Measurements from ENCODE around the gene ACP4. TPM values are rescaled to one million over a fixed set of nuclear protein-coding genes. Genes with fewer than 3 reads are reported as not detected.

Gene ACP4
- total and polyA plus RNA-seq, 2 of the 13 experiments (the other 11 are each of a cell fraction or from before 2014, with no cell fraction given): 0.08 TPM; not detected in 1

DNA sequence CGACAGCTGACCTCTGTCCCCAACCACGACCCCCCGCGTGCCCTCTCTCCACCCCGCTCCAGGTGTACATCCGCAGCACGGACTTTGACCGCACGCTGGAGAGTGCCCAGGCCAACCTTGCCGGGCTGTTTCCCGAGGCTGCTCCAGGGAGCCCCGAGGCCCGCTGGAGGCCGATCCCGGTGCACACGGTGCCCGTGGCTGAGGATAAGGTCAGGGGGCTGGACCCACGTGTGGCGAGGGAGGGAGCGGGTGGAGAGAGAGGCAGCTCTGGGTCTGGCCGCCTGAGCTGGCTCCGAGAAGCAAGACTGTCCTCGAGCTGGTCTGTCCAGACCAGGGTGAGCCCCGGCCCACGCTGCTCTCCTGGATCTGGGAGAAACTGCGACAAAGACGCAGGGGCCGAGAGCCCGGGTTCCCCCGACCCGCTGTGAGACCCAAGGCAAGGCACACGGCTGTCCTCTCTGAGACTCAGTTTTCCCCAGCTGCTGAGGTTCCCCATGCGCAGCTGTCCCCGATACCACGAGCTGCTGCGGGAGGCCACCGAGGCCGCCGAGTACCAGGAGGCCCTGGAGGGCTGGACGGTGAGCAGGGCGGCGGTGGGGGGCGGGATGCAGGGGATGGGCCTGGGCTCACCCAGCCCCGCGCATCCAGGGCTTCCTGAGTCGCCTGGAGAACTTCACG is 1.5 kb downstream of the ACP4 start (continued):
- TF ChIP-seq, protein P1, sequence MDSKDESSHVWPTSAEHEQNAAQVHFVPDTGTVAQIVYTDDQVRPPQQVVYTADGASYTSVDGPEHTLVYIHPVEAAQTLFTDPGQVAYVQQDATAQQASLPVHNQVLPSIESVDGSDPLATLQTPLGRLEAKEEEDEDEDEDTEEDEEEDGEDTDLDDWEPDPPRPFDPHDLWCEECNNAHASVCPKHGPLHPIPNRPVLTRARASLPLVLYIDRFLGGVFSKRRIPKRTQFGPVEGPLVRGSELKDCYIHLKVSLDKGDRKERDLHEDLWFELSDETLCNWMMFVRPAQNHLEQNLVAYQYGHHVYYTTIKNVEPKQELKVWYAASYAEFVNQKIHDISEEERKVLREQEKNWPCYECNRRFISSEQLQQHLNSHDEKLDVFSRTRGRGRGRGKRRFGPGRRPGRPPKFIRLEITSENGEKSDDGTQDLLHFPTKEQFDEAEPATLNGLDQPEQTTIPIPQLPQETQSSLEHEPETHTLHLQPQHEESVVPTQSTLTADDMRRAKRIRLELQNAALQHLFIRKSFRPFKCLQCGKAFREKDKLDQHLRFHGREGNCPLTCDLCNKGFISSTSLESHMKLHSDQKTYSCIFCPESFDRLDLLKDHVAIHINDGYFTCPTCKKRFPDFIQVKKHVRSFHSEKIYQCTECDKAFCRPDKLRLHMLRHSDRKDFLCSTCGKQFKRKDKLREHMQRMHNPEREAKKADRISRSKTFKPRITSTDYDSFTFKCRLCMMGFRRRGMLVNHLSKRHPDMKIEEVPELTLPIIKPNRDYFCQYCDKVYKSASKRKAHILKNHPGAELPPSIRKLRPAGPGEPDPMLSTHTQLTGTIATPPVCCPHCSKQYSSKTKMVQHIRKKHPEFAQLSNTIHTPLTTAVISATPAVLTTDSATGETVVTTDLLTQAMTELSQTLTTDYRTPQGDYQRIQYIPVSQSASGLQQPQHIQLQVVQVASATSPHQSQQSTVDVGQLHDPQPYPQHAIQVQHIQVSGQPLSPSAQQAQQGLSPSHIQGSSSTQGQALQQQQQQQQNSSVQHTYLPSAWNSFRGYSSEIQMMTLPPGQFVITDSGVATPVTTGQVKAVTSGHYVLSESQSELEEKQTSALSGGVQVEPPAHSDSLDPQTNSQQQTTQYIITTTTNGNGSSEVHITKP (CRISPR knock-in tag; IDR thresholded peaks at IDR 0.05; ENCODE audit: low read depth): no peak
- TF ChIP-seq ZNF644 (CRISPR knock-in tag; IDR thresholded peaks at IDR 0.05; ENCODE audit: low read depth) (peak; percentile 21; the same call in 1 of the 2 replicates), ATF7 (IDR thresholded peaks at IDR 0.05) (no peak), ATF7 (CRISPR knock-in tag; IDR thresholded peaks at IDR 0.05) (no peak), PAWR (CRISPR knock-in tag; IDR thresholded peaks at IDR 0.05; ENCODE audit: borderline replicate concordance) (no peak), SALL2 (CRISPR knock-in tag; IDR thresholded peaks at IDR 0.05) (no peak), ZNF235 (CRISPR knock-in tag; IDR thresholded peaks at IDR 0.05; ENCODE audit: borderline replicate concordance) (no peak), SP2 (CRISPR knock-in tag; IDR thresholded peaks at IDR 0.05) (no peak), TBX2 (CRISPR knock-in tag; IDR thresholded peaks at IDR 0.05; ENCODE audit: borderline replicate concordance) (0 out of 2 replicates have a peak, but pooled peaks have one; percentile 42), ZNF616 (CRISPR knock-in tag; IDR thresholded peaks at IDR 0.05; ENCODE audit: low read depth) (no peak), SP5 (CRISPR knock-in tag; IDR thresholded peaks at IDR 0.05; ENCODE audit: borderline replicate concordance, low read depth) (no peak), DNMT1 (CRISPR knock-in tag; IDR thresholded peaks at IDR 0.05) (no peak), FOXA3 (CRISPR knock-in tag; IDR thresholded peaks at IDR 0.05) (no peak), AGO1 (IDR thresholded peaks at IDR 0.05; ENCODE audit: low read depth, low read length, poor library complexity, severe bottlenecking) (peak; percentile 91), NR2F6 (IDR thresholded peaks at IDR 0.05) (peak; percentile 7; the same call in 1 of the 2 replicates), NR2F6 (CRISPR knock-in tag; IDR thresholded peaks at IDR 0.05) (peak; percentile 81), ZNF446 (CRISPR knock-in tag; IDR thresholded peaks at IDR 0.05) (no peak)
- TF ChIP-seq, protein P2, sequence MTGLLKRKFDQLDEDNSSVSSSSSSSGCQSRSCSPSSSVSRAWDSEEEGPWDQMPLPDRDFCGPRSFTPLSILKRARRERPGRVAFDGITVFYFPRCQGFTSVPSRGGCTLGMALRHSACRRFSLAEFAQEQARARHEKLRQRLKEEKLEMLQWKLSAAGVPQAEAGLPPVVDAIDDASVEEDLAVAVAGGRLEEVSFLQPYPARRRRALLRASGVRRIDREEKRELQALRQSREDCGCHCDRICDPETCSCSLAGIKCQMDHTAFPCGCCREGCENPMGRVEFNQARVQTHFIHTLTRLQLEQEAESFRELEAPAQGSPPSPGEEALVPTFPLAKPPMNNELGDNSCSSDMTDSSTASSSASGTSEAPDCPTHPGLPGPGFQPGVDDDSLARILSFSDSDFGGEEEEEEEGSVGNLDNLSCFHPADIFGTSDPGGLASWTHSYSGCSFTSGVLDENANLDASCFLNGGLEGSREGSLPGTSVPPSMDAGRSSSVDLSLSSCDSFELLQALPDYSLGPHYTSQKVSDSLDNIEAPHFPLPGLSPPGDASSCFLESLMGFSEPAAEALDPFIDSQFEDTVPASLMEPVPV (CRISPR knock-in tag; IDR thresholded peaks at IDR 0.05): no peak
- TF ChIP-seq, protein P3, sequence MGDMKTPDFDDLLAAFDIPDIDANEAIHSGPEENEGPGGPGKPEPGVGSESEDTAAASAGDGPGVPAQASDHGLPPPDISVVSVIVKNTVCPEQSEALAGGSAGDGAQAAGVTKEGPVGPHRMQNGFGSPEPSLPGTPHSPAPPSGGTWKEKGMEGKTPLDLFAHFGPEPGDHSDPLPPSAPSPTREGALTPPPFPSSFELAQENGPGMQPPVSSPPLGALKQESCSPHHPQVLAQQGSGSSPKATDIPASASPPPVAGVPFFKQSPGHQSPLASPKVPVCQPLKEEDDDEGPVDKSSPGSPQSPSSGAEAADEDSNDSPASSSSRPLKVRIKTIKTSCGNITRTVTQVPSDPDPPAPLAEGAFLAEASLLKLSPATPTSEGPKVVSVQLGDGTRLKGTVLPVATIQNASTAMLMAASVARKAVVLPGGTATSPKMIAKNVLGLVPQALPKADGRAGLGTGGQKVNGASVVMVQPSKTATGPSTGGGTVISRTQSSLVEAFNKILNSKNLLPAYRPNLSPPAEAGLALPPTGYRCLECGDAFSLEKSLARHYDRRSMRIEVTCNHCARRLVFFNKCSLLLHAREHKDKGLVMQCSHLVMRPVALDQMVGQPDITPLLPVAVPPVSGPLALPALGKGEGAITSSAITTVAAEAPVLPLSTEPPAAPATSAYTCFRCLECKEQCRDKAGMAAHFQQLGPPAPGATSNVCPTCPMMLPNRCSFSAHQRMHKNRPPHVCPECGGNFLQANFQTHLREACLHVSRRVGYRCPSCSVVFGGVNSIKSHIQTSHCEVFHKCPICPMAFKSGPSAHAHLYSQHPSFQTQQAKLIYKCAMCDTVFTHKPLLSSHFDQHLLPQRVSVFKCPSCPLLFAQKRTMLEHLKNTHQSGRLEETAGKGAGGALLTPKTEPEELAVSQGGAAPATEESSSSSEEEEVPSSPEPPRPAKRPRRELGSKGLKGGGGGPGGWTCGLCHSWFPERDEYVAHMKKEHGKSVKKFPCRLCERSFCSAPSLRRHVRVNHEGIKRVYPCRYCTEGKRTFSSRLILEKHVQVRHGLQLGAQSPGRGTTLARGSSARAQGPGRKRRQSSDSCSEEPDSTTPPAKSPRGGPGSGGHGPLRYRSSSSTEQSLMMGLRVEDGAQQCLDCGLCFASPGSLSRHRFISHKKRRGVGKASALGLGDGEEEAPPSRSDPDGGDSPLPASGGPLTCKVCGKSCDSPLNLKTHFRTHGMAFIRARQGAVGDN (CRISPR knock-in tag; IDR thresholded peaks at IDR 0.05): peak; percentile 83
- TF ChIP-seq, protein P4, sequence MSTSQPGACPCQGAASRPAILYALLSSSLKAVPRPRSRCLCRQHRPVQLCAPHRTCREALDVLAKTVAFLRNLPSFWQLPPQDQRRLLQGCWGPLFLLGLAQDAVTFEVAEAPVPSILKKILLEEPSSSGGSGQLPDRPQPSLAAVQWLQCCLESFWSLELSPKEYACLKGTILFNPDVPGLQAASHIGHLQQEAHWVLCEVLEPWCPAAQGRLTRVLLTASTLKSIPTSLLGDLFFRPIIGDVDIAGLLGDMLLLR (CRISPR knock-in tag; IDR thresholded peaks at IDR 0.05): no peak

All from HepG2 (cell line).